Measurements from ENCODE around the gene TIMM17B.

The TIMM17B gene

GRCh38 chrX:48923771-48924170 is 26.2 kb upstream of the TIMM17B start:
- no peak overlapping the region for H2AK5ac ChIP-seq (ENCODE audit: low read length, severe bottlenecking)
- WGBS, result 99% methylated on average over 13 of the region's 13 CpGs

GRCh38 chrX:48920718-48921104 is 23.1 kb upstream of the TIMM17B start:
- Histone ChIP-seq H2BK15ac (ENCODE audit: low read depth, poor library complexity, severe bottlenecking) (no peak overlapping the region), H4K8ac (ENCODE audit: low read length) (no peak overlapping the region), H3K23ac (ENCODE audit: low read length in 2 of 2) (no peak overlapping the region), H3K27ac (ENCODE audit: low read length, poor library complexity, severe bottlenecking) (no peak overlapping the region), H3K27me3 (ENCODE audit: control insufficient read depth in 1 of 2, insufficient read depth in 1 of 2, low read length in 2 of 2) (peaks cover 0 to 4% of the 10 kb centered on the region in 2 experiments), H3K4me2 (ENCODE audit: low read length, poor library complexity, severe bottlenecking) (no peak overlapping the region), H3K18ac (ENCODE audit: low read depth in 1 of 2, low read length in 2 of 2) (no peak overlapping the region), H2BK12ac (ENCODE audit: low read length in 2 of 2) (no peak overlapping the region), H2BK120ac (ENCODE audit: low read depth, low read length) (no peak overlapping the region), H3K79me1 (replicated peaks; ENCODE audit: low read length, poor library complexity, severe bottlenecking) (peaks cover 8% of the 10 kb centered on the region), H3K4me1 (ENCODE audit: control insufficient read depth, insufficient read depth, low read depth, low read length) (peaks cover 13% of the 10 kb centered on the region), H3K36me3 (ENCODE audit: control insufficient read depth in 1 of 2, insufficient read depth in 2 of 2, low read depth in 1 of 2, low read length in 2 of 2) (peaks cover 37 to 42% of the 10 kb centered on the region in 2 experiments), H2BK5ac (ENCODE audit: low read depth, low read length, poor library complexity, severe bottlenecking) (no peak overlapping the region), H3K9me3 (ENCODE audit: control insufficient read depth, low read length) (no peaks in the 10 kb centered on the region), H3K9ac (ENCODE audit: low read length) (no peak overlapping the region), H2AK5ac (ENCODE audit: low read length, severe bottlenecking) (no peak overlapping the region), H3K14ac (ENCODE audit: low read length in 2 of 2) (no peak overlapping the region), H3K4me3 (ENCODE audit: insufficient read depth in 1 of 2, low read depth in 1 of 2, low read length in 2 of 2) (no peak overlapping the region), H3K4ac (ENCODE audit: low read depth in 1 of 2, low read length in 2 of 2) (no peak overlapping the region), H4K91ac (ENCODE audit: low read length) (no peak overlapping the region), H2AFZ (ENCODE audit: low read depth, low read length) (no peak overlapping the region)
- 89% methylated on average over 4 of the region's 4 CpGs for WGBS
- no peak for DNase-seq

More at GRCh38 chrX:48923771-48924170, 26.2 kb upstream of the TIMM17B start:
- peaks cover 49 to 50% of the 10 kb centered on the region in 2 experiments for H3K36me3 ChIP-seq (ENCODE audit: control insufficient read depth in 1 of 2, insufficient read depth in 2 of 2, low read depth in 1 of 2, low read length in 2 of 2)
- H3K27me3 ChIP-seq (ENCODE audit: control insufficient read depth in 1 of 2, insufficient read depth in 1 of 2, low read length in 2 of 2), result peaks cover 0 to 9% of the 10 kb centered on the region in 2 experiments
- H3K79me1 ChIP-seq (replicated peaks; ENCODE audit: low read length, poor library complexity, severe bottlenecking), result peaks cover 11% of the 10 kb centered on the region
- no peak overlapping the region for H2BK15ac ChIP-seq (ENCODE audit: low read depth, poor library complexity, severe bottlenecking)
- no peak overlapping the region for H3K4me2 ChIP-seq (ENCODE audit: low read length, poor library complexity, severe bottlenecking)
- H3K18ac ChIP-seq (ENCODE audit: low read depth in 1 of 2, low read length in 2 of 2), result no peak overlapping the region
- H4K91ac ChIP-seq (ENCODE audit: low read length), result no peak overlapping the region
- H3K4me3 ChIP-seq (ENCODE audit: insufficient read depth in 1 of 2, low read depth in 1 of 2, low read length in 2 of 2), result no peak overlapping the region
- DNase-seq, result no peak
- no peak overlapping the region for H3K23ac ChIP-seq (ENCODE audit: low read length in 2 of 2)
- no peak overlapping the region for H3K9ac ChIP-seq (ENCODE audit: low read length)
- H3K9me3 ChIP-seq (ENCODE audit: control insufficient read depth, low read length), result no peaks in the 10 kb centered on the region
- H2AFZ ChIP-seq (ENCODE audit: low read depth, low read length), result no peak overlapping the region
- no peak overlapping the region for H2BK120ac ChIP-seq (ENCODE audit: low read depth, low read length)
- H2BK5ac ChIP-seq (ENCODE audit: low read depth, low read length, poor library complexity, severe bottlenecking), result no peak overlapping the region
- no peak overlapping the region for H3K4ac ChIP-seq (ENCODE audit: low read depth in 1 of 2, low read length in 2 of 2)
- no peak overlapping the region for H3K27ac ChIP-seq (ENCODE audit: low read length, poor library complexity, severe bottlenecking)
- no peak overlapping the region for H2BK12ac ChIP-seq (ENCODE audit: low read length in 2 of 2)
- no peak overlapping the region for H3K14ac ChIP-seq (ENCODE audit: low read length in 2 of 2)
- H3K4me1 ChIP-seq (ENCODE audit: control insufficient read depth, insufficient read depth, low read depth, low read length), result peaks cover 5% of the 10 kb centered on the region
- H4K8ac ChIP-seq (ENCODE audit: low read length), result no peak overlapping the region

- Histone ChIP-seq H3K23ac (ENCODE audit: low read length in 2 of 2) (no peak overlapping the region), H4K91ac (ENCODE audit: low read length) (no peak overlapping the region), H3K4me3 (ENCODE audit: insufficient read depth in 1 of 2, low read depth in 1 of 2, low read length in 2 of 2) (no peak overlapping the region), H3K14ac (ENCODE audit: low read length in 2 of 2) (peak overlapping the region in 1 of 2 experiments; percentile 32), H2AK5ac (ENCODE audit: low read length, severe bottlenecking) (no peak overlapping the region), H3K4me2 (ENCODE audit: low read length, poor library complexity, severe bottlenecking) (no peak overlapping the region), H3K4me1 (ENCODE audit: control insufficient read depth, insufficient read depth, low read depth, low read length) (peaks cover 13% of the 10 kb centered on the region), H2AFZ (ENCODE audit: low read depth, low read length) (no peak overlapping the region), H3K79me1 (replicated peaks; ENCODE audit: low read length, poor library complexity, severe bottlenecking) (peaks cover 10% of the 10 kb centered on the region), H3K4ac (ENCODE audit: low read depth in 1 of 2, low read length in 2 of 2) (no peak overlapping the region), H3K27me3 (ENCODE audit: control insufficient read depth in 1 of 2, insufficient read depth in 1 of 2, low read length in 2 of 2) (peaks cover 0 to 7% of the 10 kb centered on the region in 2 experiments), H2BK120ac (ENCODE audit: low read depth, low read length) (no peak overlapping the region), H3K9me3 (ENCODE audit: control insufficient read depth, low read length) (no peaks in the 10 kb centered on the region), H3K9ac (ENCODE audit: low read length) (no peak overlapping the region), H2BK15ac (ENCODE audit: low read depth, poor library complexity, severe bottlenecking) (no peak overlapping the region), H2BK5ac (ENCODE audit: low read depth, low read length, poor library complexity, severe bottlenecking) (no peak overlapping the region), H3K27ac (ENCODE audit: low read length, poor library complexity, severe bottlenecking) (peak overlapping the region; percentile 35), H3K18ac (ENCODE audit: low read depth in 1 of 2, low read length in 2 of 2) (peak overlapping the region in 1 of 2 experiments; percentile 48), H3K36me3 (ENCODE audit: control insufficient read depth in 1 of 2, insufficient read depth in 2 of 2, low read depth in 1 of 2, low read length in 2 of 2) (peaks cover 32 to 42% of the 10 kb centered on the region in 2 experiments), H2BK12ac (ENCODE audit: low read length in 2 of 2) (no peak overlapping the region), H4K8ac (ENCODE audit: low read length) (no peak overlapping the region)
- WGBS, result 63% methylated on average over 8 of the region's 8 CpGs
- DNase-seq, result peak; percentile 7
Measured at GRCh38 chrX:48919947-48920717, 22.6 kb upstream of the TIMM17B start.

GRCh38 chrX:48919360-48919841 is 21.8 kb upstream of the TIMM17B start:
- Histone ChIP-seq H3K18ac (ENCODE audit: low read depth in 1 of 2, low read length in 2 of 2) (peak overlapping the region in 1 of 2 experiments; percentile 12), H4K91ac (ENCODE audit: low read length) (no peak overlapping the region)

More at GRCh38 chrX:48919360-48919841, 21.8 kb upstream of the TIMM17B start:
- H2BK5ac ChIP-seq (ENCODE audit: low read depth, low read length, poor library complexity, severe bottlenecking), result no peak overlapping the region
- H3K14ac ChIP-seq (ENCODE audit: low read length in 2 of 2), result no peak overlapping the region
- 2% methylated on average over 15 of the region's 15 CpGs for WGBS
- H2BK12ac ChIP-seq (ENCODE audit: low read length in 2 of 2), result no peak overlapping the region
- DNase-seq, result no peak
- H2BK120ac ChIP-seq (ENCODE audit: low read depth, low read length), result no peak overlapping the region
- peaks cover 13% of the 10 kb centered on the region for H3K4me1 ChIP-seq (ENCODE audit: control insufficient read depth, insufficient read depth, low read depth, low read length)
- peaks cover 14% of the 10 kb centered on the region for H3K79me1 ChIP-seq (replicated peaks; ENCODE audit: low read length, poor library complexity, severe bottlenecking)
- no peaks in the 10 kb centered on the region for H3K9me3 ChIP-seq (ENCODE audit: control insufficient read depth, low read length)
- no peak overlapping the region for H3K23ac ChIP-seq (ENCODE audit: low read length in 2 of 2)
- peaks cover 32 to 40% of the 10 kb centered on the region in 2 experiments for H3K36me3 ChIP-seq (ENCODE audit: control insufficient read depth in 1 of 2, insufficient read depth in 2 of 2, low read depth in 1 of 2, low read length in 2 of 2)
- no peak overlapping the region for H4K8ac ChIP-seq (ENCODE audit: low read length)
- H3K4me2 ChIP-seq (ENCODE audit: low read length, poor library complexity, severe bottlenecking), result peak overlapping the region; percentile 84
- peak overlapping the region; percentile 71 for H3K9ac ChIP-seq (ENCODE audit: low read length)
- no peak overlapping the region for H2BK15ac ChIP-seq (ENCODE audit: low read depth, poor library complexity, severe bottlenecking)
- no peak overlapping the region for H2AK5ac ChIP-seq (ENCODE audit: low read length, severe bottlenecking)
- peak overlapping the region; percentile 67 for H3K27ac ChIP-seq (ENCODE audit: low read length, poor library complexity, severe bottlenecking)
- H3K4me3 ChIP-seq (ENCODE audit: insufficient read depth in 1 of 2, low read depth in 1 of 2, low read length in 2 of 2), result peak overlapping the region in 1 of 2 experiments; percentile 72
- peaks cover 0 to 7% of the 10 kb centered on the region in 2 experiments for H3K27me3 ChIP-seq (ENCODE audit: control insufficient read depth in 1 of 2, insufficient read depth in 1 of 2, low read length in 2 of 2)
- H2AFZ ChIP-seq (ENCODE audit: low read depth, low read length), result no peak overlapping the region
- H3K4ac ChIP-seq (ENCODE audit: low read depth in 1 of 2, low read length in 2 of 2), result no peak overlapping the region
